CD4-positive, alpha-beta T cell treated with Interleukin-4 for 1 hour (primary cell): ENCODE results near the gene TMEM134.
"Not testable (repeated sequence)": the region's sequence is repeated elsewhere in the genome, so short reads cannot be mapped to it uniquely, and the experiment has no call there.

Source experiments
- DNase-seq, 2 donors: peaks; one replicate each; pipeline ENCODE4 v3.0.0-alpha.2; 2020 to 2022

TMEM134 gene

GRCh38 chr11:67484847-67485311 lies 15.8 kb upstream of the TMEM134 start:
- peak; percentile 65 to 67 for DNase-seq

GRCh38 chr11:67483831-67484665 lies 15.0 kb upstream of the TMEM134 start:
- peak in 1 of 2 donors; percentile 67 for DNase-seq

- DNase-seq = peak; percentile 98
Observed at GRCh38 chr11:67482827-67483798, 14.1 kb upstream of the TMEM134 start, which contains the start of gene AIP. Gene AIP (plus strand): TSS chr11:67483026. CDS start chr11:67483159, 133 bp downstream.

- DNase-seq = no peak
Observed at GRCh38 chr11:67482275-67482826, 13.3 kb upstream of the TMEM134 start.

GRCh38 chr11:67477344-67478050 lies 8.4 kb upstream of the TMEM134 start:
- DNase-seq = not testable (repeated sequence)

GRCh38 chr11:67476692-67477091 lies 7.6 kb upstream of the TMEM134 start:
- not testable (repeated sequence) for DNase-seq

- DNase-seq = no peak
Observed at GRCh38 chr11:67472882-67473281, 3.8 kb upstream of the TMEM134 start.

GRCh38 chr11:67470337-67471002 lies 1.4 kb upstream of the TMEM134 start:
- no peak for DNase-seq

- no peak for DNase-seq
Observed at GRCh38 chr11:67469508-67469811, 409 bp upstream of the TMEM134 start.

GRCh38 chr11:67468456-67468758 lies 644 bp downstream of the TMEM134 start:
- no peak for DNase-seq

GRCh38 chr11:67468056-67468455 lies 995 bp downstream of the TMEM134 start:
- DNase-seq = no peak

GRCh38 chr11:67466962-67467771 lies 1.9 kb downstream of the TMEM134 start:
- no peak for DNase-seq

GRCh38 chr11:67466367-67466766 lies 2.7 kb downstream of the TMEM134 start:
- DNase-seq = no peak

GRCh38 chr11:67465530-67465929 lies 3.5 kb downstream of the TMEM134 start:
- DNase-seq = not testable (repeated sequence)

- DNase-seq = no peak
Observed at GRCh38 chr11:67465189-67465510, 3.9 kb downstream of the TMEM134 start.

GRCh38 chr11:67464411-67465188 lies 4.5 kb downstream of the TMEM134 start:
- peak; percentile 95 to 96 for DNase-seq

- DNase-seq = peak in 1 of 2 donors; percentile 68
Observed at GRCh38 chr11:67463680-67464410, 5.2 kb downstream of the TMEM134 start.

- DNase-seq = no peak
Observed at GRCh38 chr11:67463186-67463585, 5.9 kb downstream of the TMEM134 start.

GRCh38 chr11:67458266-67458665 lies 10.8 kb downstream of the TMEM134 start:
- no peak for DNase-seq

- no peak for DNase-seq
Observed at GRCh38 chr11:67457453-67457852, 11.6 kb downstream of the TMEM134 start.
